Posterior cingulate gyrus (tissue), 11 donors: Measurements from ENCODE around the gene NRG3.
A peak's percentile ranks its signal among the peaks of the same experiment; 100 is the strongest.

ENCODE experiments used
- DNase-seq, 10 donors: peaks; one replicate each; pipeline versions ENCODE4 v3.0.0 to v3.0.0-alpha.2; 2020 to 2021; ENCODE audit warnings: mixed read lengths in 3 of 10
- intact Hi-C: fragments of 100-400 bp; cut with DNase I; formaldehyde crosslinking; loops from one replicate; pipeline ENCODE4 v1.15.1; 2023

Gene NRG3

GRCh38 chr10:82536668-82537067 lies 661.7 kb downstream of the NRG3 start:
- intact Hi-C loops: no loop called here
- DNase-seq: no peak

GRCh38 chr10:82538272-82538671 lies 663.3 kb downstream of the NRG3 start:
- intact Hi-C loops: no loop called here
- no peak for DNase-seq

DNA sequence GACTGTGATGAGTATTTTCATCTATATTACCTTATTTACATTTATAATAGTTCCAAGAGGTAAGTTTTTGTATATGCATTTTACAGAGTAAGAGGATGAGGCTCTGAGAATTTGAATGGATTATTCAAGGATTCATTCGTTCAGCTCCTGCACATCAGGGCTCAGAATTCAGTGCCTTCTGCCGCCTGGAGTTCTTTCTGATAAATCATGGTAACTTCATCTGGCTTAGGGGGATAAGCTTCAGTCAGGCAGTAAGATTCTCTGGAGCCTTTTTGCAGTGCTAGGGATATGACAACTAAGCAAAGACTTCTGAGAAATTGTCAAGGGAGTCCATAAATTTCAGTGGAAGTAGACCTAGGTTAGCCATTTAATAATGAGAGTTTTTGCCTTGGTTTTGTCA lies 668.6 kb downstream of the NRG3 start:
- DNase-seq: no peak
- intact Hi-C loops: no loop called here

- intact Hi-C loops: no loop called here
- DNase-seq: no peak
Measured at GRCh38 chr10:82544377-82544776, 669.4 kb downstream of the NRG3 start.

DNA sequence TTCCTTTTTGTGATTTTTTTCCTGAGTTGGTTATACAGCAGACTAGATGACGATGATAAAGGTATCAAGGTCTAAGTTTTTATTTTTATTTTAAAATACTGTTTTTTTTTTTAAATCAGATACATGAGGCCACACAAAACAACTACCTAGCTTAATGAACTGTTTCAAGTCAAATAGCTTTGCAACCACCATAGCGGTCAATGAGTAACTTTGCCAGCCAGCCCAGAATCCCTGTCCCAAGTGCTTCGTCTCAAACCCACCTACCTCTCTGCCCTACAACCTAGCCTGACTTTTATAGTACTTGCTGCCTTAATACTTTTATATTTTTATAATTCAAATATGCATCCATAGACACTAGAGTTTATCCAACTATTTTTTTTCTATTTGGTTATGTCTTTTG lies 676.5 kb downstream of the NRG3 start:
- intact Hi-C loops: no loop called here
- DNase-seq: no peak

DNA sequence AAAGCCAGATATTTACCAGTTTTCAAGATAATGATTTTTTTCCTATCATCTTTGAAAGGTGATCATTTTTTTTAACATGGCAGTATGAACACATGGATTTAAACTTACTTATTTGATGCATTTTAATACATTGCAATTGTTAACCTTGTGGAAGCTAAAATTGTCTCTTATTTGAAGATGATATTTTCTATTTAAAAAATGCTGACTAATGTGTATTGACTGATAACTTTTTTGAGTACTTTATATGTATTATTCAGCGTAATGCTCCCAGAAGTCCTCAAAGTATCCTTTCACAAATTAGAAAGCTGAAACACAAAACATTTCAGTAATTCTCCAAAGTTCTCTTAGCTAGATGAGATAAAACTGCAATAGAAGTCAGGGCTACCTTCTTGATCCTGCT lies 677.3 kb downstream of the NRG3 start:
- DNase-seq: no peak
- intact Hi-C loops: no loop called here

- DNase-seq: no peak
- intact Hi-C loops: no loop called here
Measured at GRCh38 chr10:82554381-82554780, 679.4 kb downstream of the NRG3 start.

- intact Hi-C loops: no loop called here
- no peak for DNase-seq
Measured at GRCh38 chr10:82558014-82558607, 683.1 kb downstream of the NRG3 start.

DNA sequence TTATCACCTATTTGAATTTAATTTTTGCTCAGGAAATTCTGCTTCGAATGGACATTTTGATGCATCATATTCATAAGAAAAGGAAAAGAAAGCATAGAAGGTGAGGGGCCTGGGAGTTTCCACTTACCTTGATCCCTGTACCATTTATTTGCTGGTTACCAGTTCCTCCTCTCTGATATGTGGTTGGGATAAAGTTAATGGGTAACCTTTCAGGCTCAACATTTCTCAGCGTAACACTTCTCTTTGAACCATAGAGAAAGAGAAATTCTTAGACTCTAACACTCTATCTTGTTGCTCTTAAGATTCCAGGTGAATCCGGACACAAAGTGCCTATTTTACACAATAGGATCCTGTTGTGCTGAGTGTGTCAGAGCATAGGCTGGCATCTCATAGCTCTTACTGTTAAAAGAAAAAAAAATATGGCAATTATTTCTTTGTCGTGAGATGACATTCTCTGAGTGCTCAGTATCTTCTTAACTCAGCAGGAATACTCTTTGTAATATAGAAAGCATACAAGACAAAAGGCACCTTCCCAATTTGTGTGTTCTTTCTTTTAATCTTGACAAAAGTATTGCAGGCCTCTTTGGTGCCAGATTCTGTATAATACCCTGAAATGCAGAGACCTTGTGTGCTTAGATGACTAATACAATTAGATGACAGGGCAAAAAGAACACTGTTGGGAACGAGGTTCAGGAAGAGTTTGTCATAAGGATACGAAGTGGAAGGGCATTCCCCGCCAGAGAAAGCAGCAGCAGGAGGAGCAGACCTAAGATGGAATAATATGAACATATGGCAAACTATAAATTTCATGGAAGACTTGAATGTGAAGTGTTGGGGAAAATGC lies 689.6 kb downstream of the NRG3 start:
- intact Hi-C loops: no loop called here
- no peak for DNase-seq

DNA sequence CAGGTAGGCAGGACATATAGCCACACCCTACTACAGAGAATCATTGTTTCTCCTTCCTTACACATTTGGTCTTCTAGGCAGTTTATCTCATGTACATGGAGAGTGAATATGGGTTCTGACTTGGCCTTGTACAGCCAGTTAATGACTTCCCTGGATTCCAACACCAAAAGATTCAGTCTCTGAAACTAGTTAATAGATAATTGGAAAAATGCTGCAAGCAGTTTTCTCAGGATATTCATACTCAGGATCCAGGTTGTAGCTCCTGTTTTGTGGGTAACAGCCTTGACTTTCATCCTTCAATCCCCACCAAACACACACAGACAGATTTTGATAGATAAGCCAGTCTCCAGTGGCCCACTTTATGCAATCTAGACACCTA lies 690.2 kb downstream of the NRG3 start:
- intact Hi-C loops: no loop called here
- no peak for DNase-seq

GRCh38 chr10:82572744-82573143 lies 697.8 kb downstream of the NRG3 start:
- DNase-seq: no peak
- intact Hi-C loops: no loop called here

GRCh38 chr10:82574081-82574480 lies 699.1 kb downstream of the NRG3 start:
- DNase-seq: no peak
- intact Hi-C loops: no loop called here

DNA sequence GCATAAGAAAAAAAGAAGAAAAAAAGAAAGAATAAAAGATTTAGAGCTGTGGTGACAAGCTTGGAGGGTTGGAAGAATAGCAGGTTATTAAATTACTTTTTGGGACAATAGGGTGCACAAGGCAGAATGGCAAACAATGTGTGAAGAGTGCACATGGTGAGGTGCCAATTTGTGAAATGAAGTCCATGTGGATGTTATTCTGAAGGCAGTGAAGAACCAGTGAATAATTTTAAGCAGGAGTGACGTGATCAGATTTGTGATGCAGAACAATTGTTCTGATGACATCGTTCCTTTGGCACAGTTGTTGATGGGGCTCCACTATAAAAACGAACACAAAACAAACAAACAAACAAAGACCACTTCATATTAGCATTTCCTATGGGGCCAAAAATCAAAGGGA lies 700.3 kb downstream of the NRG3 start:
- intact Hi-C loops: no loop called here
- DNase-seq: no peak

GRCh38 chr10:82576093-82576492 lies 701.1 kb downstream of the NRG3 start:
- intact Hi-C loops: no loop called here
- DNase-seq: no peak

DNA sequence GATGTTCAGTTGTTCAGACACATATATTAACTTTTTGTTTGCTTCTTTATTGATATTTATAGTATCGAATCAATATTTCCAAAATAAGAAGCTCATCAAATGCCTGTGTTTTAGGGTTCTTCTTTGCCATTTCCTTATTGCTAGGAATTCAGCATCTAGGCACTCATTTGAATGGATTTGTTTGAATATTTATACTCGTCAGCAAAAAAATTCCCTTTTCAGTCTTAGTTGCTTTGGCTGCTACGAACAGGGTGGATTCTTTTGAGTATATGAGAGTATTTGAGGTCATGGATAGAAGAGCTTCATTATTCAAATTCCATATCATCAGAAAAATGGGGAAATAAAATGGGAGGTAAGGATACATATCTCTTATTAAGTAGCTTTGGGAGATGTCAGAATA lies 706.9 kb downstream of the NRG3 start:
- intact Hi-C loops: no loop called here
- DNase-seq: no peak

DNA sequence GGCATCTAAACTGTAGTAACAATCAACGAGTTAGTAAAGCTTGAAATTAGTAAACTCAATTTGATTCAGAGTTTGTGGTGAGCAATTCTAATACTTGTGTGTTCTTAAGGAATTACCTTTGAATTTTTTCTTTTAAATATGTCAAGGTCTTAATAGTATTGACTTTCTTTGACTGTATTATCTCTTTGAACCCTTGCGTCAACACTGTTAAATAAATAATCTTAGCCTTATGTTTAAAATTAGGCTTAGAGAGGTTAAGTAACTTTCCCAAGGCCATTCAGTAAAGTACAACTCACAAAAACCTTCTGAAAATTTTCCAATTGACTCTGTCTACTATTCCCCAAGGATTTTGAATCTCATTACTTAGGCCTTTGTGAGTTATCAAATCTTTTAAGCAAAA lies 716.4 kb downstream of the NRG3 start:
- intact Hi-C loops: no loop called here
- DNase-seq: no peak

DNA sequence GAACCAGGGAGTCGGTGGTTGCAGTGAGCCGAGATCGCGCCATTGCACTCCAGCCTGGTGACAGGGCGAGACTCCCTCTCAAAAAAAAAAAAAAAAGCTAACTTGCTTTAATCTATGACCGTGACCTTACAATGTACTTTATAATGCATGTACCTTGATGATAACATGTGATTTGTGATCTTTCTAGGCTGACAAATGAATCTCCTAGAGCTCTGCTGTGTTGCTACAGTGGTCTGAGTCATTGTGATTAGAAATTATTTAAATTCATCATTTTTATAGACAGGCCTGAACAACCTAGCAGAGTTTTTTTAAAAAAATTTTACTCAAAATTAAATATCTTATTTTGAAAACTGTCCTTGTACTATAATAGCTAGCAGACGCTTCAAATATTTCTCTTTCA lies 722.8 kb downstream of the NRG3 start:
- DNase-seq: no peak
- intact Hi-C loops: no loop called here

DNA sequence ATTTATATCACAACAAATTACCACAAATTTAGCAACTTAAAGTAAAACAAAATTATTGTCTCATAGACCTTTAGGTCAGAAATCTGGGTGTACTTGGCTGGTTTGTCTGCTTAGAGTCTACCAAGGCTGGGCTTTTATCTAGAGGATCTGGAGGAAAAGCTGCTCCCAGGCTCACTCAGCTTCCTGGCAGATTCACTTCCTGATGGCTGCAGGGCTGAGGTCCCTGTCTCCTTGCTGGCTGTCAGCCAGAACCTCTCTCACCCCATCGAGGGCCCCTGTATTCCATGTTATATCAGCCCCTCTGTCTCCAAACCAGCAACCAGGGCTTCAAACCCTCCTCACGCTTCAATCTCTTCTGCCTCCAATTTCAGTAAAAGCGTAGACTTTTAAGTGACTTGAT lies 734.9 kb downstream of the NRG3 start:
- no peak for DNase-seq
- intact Hi-C loops: no loop called here

GRCh38 chr10:82618007-82618406 lies 743.0 kb downstream of the NRG3 start:
- DNase-seq: peak in 1 of 10 donors; percentile 16
- intact Hi-C loops: no loop called here

DNA sequence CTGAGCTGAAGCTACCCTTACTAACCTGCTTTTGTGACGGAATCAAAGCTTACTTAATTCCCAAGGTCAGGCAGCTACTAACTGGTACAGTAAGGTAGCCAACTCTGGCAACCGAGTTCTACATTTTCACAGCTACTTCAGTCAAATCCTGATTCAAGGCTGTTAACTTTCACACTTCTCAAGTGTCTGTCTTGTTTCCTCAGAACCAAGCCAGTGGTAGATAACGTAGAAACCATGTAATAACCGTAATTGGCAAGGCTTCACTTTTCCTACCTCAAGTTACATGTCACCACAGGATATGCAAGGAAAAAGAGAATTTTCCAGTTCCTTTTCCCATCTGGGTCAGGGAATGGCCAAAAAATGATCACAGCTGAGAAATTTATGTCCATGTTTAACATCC lies 746.7 kb downstream of the NRG3 start:
- no peak for DNase-seq
- intact Hi-C loops: no loop called here

GRCh38 chr10:82622479-82622878 lies 747.5 kb downstream of the NRG3 start:
- DNase-seq: no peak
- intact Hi-C loops: no loop called here

DNA sequence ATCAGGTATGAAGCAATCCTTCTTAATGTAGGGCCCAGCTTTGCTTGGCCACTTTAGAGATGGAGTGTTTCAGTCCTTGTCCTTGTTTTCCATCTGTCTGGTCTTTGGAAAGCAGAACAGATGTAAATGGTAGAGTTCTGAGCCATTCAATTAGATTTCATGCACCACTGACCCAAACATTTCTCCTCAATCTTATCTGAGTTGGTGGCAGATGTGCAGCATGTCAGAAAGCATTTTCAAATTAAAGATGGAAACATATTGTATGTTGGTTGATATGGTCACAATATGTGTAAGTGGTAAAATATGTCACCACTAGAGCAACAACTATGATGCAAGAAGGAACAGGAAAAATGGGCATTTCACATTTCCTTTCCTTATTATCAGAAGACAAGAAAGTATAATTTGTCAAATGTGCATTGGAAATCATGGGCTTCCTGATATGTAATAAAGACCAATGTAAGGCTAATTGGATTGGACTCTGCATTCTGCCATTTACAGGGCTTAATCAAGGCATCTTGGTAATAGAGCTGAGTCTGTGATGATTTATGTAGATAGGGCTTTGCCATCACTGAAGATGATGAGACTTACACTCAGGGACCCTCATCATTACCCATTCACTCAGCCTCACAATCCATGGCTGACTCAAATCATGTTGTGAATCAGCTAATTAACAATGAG lies 750.7 kb downstream of the NRG3 start:
- intact Hi-C loops: no loop called here
- no peak for DNase-seq
